Psoas muscle (tissue), 8 donors: ENCODE data around the gene ALG2. TPM values are rescaled to one million over a fixed set of nuclear protein-coding genes. Genes with fewer than 3 reads are reported as not detected.

Experiments
- ATAC-seq, 4 donors: fragments of 200-7000 bp; cut with Tn5 transposase; one replicate each; pipeline ENCODE4 v1.9.1; 2020; ENCODE audit warnings: moderate library complexity in 3 of 4, mild to moderate bottlenecking in 2 of 4
- DNase-seq, 2 donors: peaks; one replicate each; pipeline ENCODE4 v3.0.0-alpha.2; 2020
- H3K27ac ChIP-seq: fragments of 200-600 bp; one replicate; pipeline ENCODE4 v1.8.0; 2022
- H3K27me3 ChIP-seq, 3 donors: fragments of 200-600 bp in 1 of 3; one replicate each; pipeline versions ENCODE4 v1.6.1 to v1.8.0; 2013 to 2022; ENCODE audit warnings: low read length in 2 of 3, mild to moderate bottlenecking in 2 of 3, moderate library complexity in 1 of 3; ENCODE audit not compliant: insufficient read depth in 3 of 3
- H3K36me3 ChIP-seq, 2 donors: fragments of 200-600 bp in 1 of 2; one replicate each; pipeline versions ENCODE4 v1.6.1 to v1.8.0; 2013 to 2022; ENCODE audit warnings: low read depth in 1 of 2, mild to moderate bottlenecking in 1 of 2, moderate library complexity in 1 of 2; ENCODE audit not compliant: insufficient read depth in 1 of 2
- H3K4me1 ChIP-seq: fragments of 200-600 bp; one replicate; pipeline ENCODE4 v1.8.0; 2022
- H3K4me3 ChIP-seq: fragments of 200-600 bp; one replicate; pipeline ENCODE4 v1.8.0; 2022; ENCODE audit warnings: mild to moderate bottlenecking
- H3K9me3 ChIP-seq: fragments of 200-600 bp; one replicate; pipeline ENCODE4 v1.8.0; 2022
- WGBS, 3 donors: extraction: QIAGEN DNeasy Blood & Tissue Kit; methylation state at CpG; one replicate each; pipeline versions ENCODE4 v1.1.6 to v1.1.7; 2013; 5-methylcytosine and 5-hydroxymethylcytosine counted together
- intact Hi-C, 2 donors: fragments of 100-400 bp; cut with DNase I; formaldehyde crosslinking; loops; one replicate each; pipeline versions ENCODE4 v1.11.0 to v1.14.2; 2022
- polyA plus RNA-seq, 3 donors: library from polyadenylated mRNA; stranded (reverse); fragments of 200-250 nt; gene quantifications; one replicate each; pipeline ENCODE4 v1.2.3, GENCODE V29; 2013
- total RNA-seq, 4 donors: library from RNA; stranded (reverse); fragmentation: NEBNext Ultra II Directional in 2 of 4; extraction: Animal tissue kit (Norgen Biotek cat#: 25700) in 2 of 4; gene quantifications; one replicate each; pipeline versions ENCODE4 v1.2.1 to v1.2.4, GENCODE V29; 2021 to 2023
- TF ChIP-seq, protein P1 (sequence below): fragments of 200-600 bp; IDR thresholded peaks from one replicate; pipeline ENCODE4 v1.8.0; 2022; ENCODE audit warnings: antibody characterized with exemption
- donor health status: healthy with polysubstance abuse.
- donor health status: DM: no; HTN: no; CAD: no; lungs with moderate emphysema.
- donor health status: Bipolar disorder and iron deficiency.
- donor health status: healthy.
- donor health status: DM: yes; HTN: yes; CAD: no.
- donor health status: DM: no; HTN: no; CAD: no.
- donor health status: DM: no; HTN: no; CAD: no.
- donor health status: DM: yes; HTN: yes; CAD: no.

Gene ALG2
- total and polyA plus RNA-seq, 7 donors, result 6.6 to 18.8 (median 11.5) TPM

DNA sequence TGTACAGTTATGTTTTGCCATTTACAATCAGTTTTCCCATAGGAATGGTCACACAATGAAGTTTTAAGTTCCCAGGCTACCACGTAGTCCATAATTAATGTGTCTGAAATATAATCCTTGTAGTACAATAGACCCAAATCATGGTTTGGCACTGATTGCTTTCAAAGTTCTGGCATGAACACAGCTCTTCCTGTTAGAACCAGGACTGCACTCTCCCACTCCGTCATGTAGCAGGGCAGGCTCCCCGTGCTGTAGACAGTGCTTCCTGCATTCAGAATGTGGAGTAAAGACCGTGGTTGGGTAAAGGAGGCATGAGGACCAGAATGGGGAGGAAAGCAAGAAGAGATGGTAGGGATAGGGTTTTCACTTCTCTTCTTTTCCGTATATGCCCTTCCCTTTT is 4.3 kb upstream of the ALG2 start:
- Histone ChIP-seq H3K9me3 (no peaks in the 10 kb centered on the region), H3K4me3 (no peak overlapping the region), H3K27me3 (no peaks in the 10 kb centered on the region), H3K4me1 (peaks cover 36% of the 10 kb centered on the region), H3K36me3 (peaks cover 5 to 60% of the 10 kb centered on the region in 2 donors), H3K27ac (peak overlapping the region; percentile 54)
- WGBS, 3 donors, result 35 to 51% (median 47%) methylated on average over 5 of the region's 5 CpGs
- intact Hi-C loops, result loop anchor here in 1 of 2 donors (5.0 kb wide), 1 partner anchor 726 kb away; no protein-coding TSS in a partner anchor
- ATAC-seq, result no peak
- TF ChIP-seq, protein P1, sequence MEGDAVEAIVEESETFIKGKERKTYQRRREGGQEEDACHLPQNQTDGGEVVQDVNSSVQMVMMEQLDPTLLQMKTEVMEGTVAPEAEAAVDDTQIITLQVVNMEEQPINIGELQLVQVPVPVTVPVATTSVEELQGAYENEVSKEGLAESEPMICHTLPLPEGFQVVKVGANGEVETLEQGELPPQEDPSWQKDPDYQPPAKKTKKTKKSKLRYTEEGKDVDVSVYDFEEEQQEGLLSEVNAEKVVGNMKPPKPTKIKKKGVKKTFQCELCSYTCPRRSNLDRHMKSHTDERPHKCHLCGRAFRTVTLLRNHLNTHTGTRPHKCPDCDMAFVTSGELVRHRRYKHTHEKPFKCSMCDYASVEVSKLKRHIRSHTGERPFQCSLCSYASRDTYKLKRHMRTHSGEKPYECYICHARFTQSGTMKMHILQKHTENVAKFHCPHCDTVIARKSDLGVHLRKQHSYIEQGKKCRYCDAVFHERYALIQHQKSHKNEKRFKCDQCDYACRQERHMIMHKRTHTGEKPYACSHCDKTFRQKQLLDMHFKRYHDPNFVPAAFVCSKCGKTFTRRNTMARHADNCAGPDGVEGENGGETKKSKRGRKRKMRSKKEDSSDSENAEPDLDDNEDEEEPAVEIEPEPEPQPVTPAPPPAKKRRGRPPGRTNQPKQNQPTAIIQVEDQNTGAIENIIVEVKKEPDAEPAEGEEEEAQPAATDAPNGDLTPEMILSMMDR, result no peak
- no peak for DNase-seq

DNA sequence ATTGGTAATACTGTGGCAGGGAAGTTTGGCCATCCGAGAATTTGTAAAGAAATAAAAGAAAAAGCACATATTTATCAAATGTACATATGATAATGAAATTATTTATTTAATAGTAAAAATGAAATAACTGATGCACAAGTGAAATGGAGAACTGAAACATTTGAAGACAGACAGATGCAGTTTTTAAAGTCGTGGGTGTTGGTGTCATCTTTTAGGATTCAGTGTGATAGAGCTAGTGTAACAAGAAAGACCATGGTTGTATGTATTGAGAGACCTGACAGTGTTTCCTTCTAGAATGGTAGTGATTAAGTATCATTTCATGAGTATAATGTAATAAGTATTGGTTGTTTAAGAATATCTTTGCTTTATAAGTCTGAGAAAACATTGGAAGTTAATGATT is 2.7 kb upstream of the ALG2 start:
- Histone ChIP-seq H3K9me3 (no peaks in the 10 kb centered on the region), H3K4me1 (peaks cover 48% of the 10 kb centered on the region), H3K4me3 (no peak overlapping the region), H3K27ac (no peak overlapping the region), H3K36me3 (peaks cover 5 to 43% of the 10 kb centered on the region in 2 donors), H3K27me3 (no peaks in the 10 kb centered on the region)
- no peak for ATAC-seq
- TF ChIP-seq, protein P1, result no peak
- intact Hi-C loops, result loop anchor here (5.0 kb wide), 1 partner anchor 33 kb away; no protein-coding TSS in a partner anchor
- 78 to 87% (median 82%) methylated on average over 2 of the region's 2 CpGs for WGBS, 3 donors
- DNase-seq, result no peak

DNA sequence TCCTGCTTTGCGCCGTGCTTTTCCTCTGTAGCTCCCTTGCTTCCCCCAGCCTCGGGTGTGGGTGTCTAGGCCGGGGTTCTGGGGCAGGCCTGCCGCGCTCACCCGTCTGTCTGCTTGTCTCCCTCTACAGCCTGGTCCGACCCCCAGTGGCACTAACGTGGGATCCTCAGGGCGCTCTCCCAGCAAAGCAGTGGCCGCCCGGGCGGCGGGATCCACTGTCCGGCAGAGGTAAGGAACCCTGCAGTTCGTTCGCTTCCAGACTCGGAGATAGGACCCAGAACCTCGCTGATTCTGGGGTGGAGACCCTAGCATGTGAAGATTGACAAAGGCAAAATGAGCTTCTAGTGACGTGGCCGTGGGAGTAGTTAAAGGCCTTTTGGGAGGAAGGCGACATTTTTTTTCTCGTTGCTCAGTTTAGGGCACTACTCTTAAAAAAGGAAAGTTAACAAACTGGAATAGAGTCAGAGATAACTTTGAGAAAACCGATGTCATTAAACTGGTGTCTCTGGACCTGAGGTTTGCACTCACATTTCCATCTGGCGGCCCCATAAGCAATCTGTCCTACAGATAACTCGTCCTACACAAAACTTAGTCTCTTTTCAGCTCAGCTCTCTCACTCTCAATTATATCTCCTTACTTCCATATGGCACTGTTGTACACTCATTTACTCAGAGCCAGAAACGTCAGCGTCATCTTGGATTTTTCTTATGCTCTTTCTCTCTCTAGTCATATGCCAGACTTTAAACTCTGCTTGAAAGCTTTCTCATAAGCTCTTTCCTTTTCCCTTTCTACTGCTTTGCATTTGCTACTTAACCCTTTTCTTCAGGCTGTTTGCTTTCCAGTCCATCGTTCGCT is 901 bp upstream of the ALG2 start:
- ATAC-seq (peak in 3 of 4 donors; percentile 34 to 59 (median 42)), DNase-seq (no peak)
- TF ChIP-seq, protein P1, result no peak
- Histone ChIP-seq H3K36me3 (peaks cover 0 to 35% of the 10 kb centered on the region in 2 donors), H3K27ac (peak overlapping the region; percentile 99), H3K4me3 (peak overlapping the region; percentile 80), H3K27me3 (no peaks in the 10 kb centered on the region), H3K9me3 (no peaks in the 10 kb centered on the region), H3K4me1 (peaks cover 61% of the 10 kb centered on the region)
- intact Hi-C loops, result loop anchor here (5.0 kb wide), 1 partner anchor 35 kb away; no protein-coding TSS in a partner anchor
- WGBS, 3 donors, result 6 to 7% (median 7%) methylated on average over 30 of the region's 30 CpGs

DNA sequence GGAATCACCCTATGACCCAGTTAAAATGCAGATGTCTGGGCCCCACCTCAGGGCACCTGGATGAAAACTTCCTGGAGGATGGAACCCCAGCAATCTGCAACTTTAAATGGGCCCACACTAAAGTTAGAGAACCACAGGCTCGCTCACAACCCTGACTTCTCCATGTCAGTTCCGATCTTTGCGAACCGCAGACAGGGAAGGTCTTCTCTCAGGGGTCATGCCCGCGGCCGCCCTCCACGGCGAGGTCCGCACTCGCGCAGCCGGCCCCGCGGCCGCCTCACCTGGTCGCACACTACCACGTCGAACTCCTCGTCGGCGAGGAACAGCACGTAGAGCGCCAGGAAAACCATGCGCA is 499 bp downstream of the ALG2 start:
- Histone ChIP-seq H3K27me3 (no peaks in the 10 kb centered on the region), H3K4me3 (peak overlapping the region; percentile 80), H3K27ac (peak overlapping the region; percentile 99), H3K36me3 (peaks cover 0 to 34% of the 10 kb centered on the region in 2 donors), H3K9me3 (no peaks in the 10 kb centered on the region), H3K4me1 (peaks cover 65% of the 10 kb centered on the region)
- DNase-seq (no peak), ATAC-seq (no peak)
- intact Hi-C loops, result loop anchor here (2.0 to 5.0 kb wide), 2 partner anchors 36 kb away; no protein-coding TSS in a partner anchor
- 0 to 1% (median 0%) methylated on average over 25 of the region's 25 CpGs for WGBS, 3 donors
- TF ChIP-seq, protein P1, result no peak
